GM23248 (cell line): ENCODE results near the gene IGF2. TPM values are rescaled to one million over a fixed set of nuclear protein-coding genes. Genes with fewer than 3 reads are reported as not detected.
"Not testable (repeated sequence)": the region's sequence is repeated elsewhere in the genome, so short reads cannot be mapped to it uniquely, and the experiment has no call there.

Experiments
- DNase-seq: peaks from one replicate; pipeline ENCODE4 v3.0.0-alpha.2; 2015
- H2AFZ ChIP-seq: fragments of 200-600 bp; sonication (generic); 2 replicates; pipeline ENCODE4 v1.6.1; 2016; ENCODE audit warnings: antibody characterized with exemption
- H3F3A ChIP-seq: fragments of 200-600 bp; sonication (generic); 2 replicates; pipeline ENCODE4 v1.6.1; 2016; ENCODE audit warnings: mild to moderate bottlenecking, antibody characterized with exemption, mixed run types; ENCODE audit not compliant: insufficient read depth
- H3K27ac ChIP-seq: fragments of 200-600 bp; sonication (generic); 2 replicates; pipeline ENCODE4 v1.5.1; 2016; ENCODE audit warnings: mild to moderate bottlenecking
- H3K27me3 ChIP-seq: fragments of 200-600 bp; sonication (generic); replicated peaks from 2 replicates; pipeline ENCODE4 v1.6.1; 2016; ENCODE audit warnings: mild to moderate bottlenecking; ENCODE audit not compliant: insufficient read depth
- H3K36me3 ChIP-seq: fragments of 200-600 bp; sonication (generic); 2 replicates; pipeline ENCODE4 v1.6.1; 2016; ENCODE audit warnings: low read depth, mild to moderate bottlenecking
- H3K4me1 ChIP-seq: fragments of 200-600 bp; sonication (generic); 2 replicates; pipeline ENCODE4 v1.6.1; 2016; ENCODE audit warnings: mild to moderate bottlenecking; ENCODE audit not compliant: insufficient read depth
- H3K4me2 ChIP-seq: fragments of 200-600 bp; sonication (generic); one replicate; pipeline ENCODE4 v1.6.1; 2016; ENCODE audit warnings: mild to moderate bottlenecking; ENCODE audit not compliant: unreplicated experiment
- H3K4me3 ChIP-seq: fragments of 200-600 bp; sonication (generic); 2 replicates; pipeline ENCODE4 v1.5.1; 2016; ENCODE audit warnings: mild to moderate bottlenecking
- H3K79me2 ChIP-seq: fragments of 200-600 bp; sonication (generic); 2 replicates; pipeline ENCODE4 v1.6.1; 2016; ENCODE audit warnings: mild to moderate bottlenecking; ENCODE audit not compliant: insufficient read depth
- H3K9ac ChIP-seq: fragments of 200-600 bp; sonication (generic); 2 replicates; pipeline ENCODE4 v1.6.1; 2016; ENCODE audit warnings: mild to moderate bottlenecking
- H3K9me2 ChIP-seq: fragments of 200-600 bp; sonication (generic); 2 replicates; pipeline ENCODE4 v1.6.1; 2016; ENCODE audit warnings: mixed run types, mild to moderate bottlenecking, moderate library complexity; ENCODE audit not compliant: insufficient read depth
- H3K9me3 ChIP-seq: fragments of 200-600 bp; sonication (generic); one replicate; pipeline ENCODE4 v1.6.1; 2017; ENCODE audit warnings: low read depth
- H4K20me1 ChIP-seq: fragments of 200-600 bp; sonication (generic); 2 replicates; pipeline ENCODE4 v1.6.0; 2016; ENCODE audit not compliant: insufficient read depth
- EZH2 ChIP-seq: fragments of 200-600 bp; sonication (generic); IDR thresholded peaks from 2 replicates; pipeline ENCODE4 v1.6.1; 2018; ENCODE audit warnings: antibody characterized with exemption, mild to moderate bottlenecking; ENCODE audit not compliant: insufficient read depth, poor library complexity, severe bottlenecking
- EZH2phosphoT487 ChIP-seq: fragments of 200-600 bp; sonication (generic); IDR thresholded peaks from 2 replicates; pipeline ENCODE4 v1.6.1; 2018; ENCODE audit warnings: antibody characterized with exemption, moderate library complexity, mild to moderate bottlenecking, low read depth; ENCODE audit not compliant: insufficient read depth
- WGBS, 2 experiments: methylation state at CpG; one replicate each; pipeline ENCODE4 v1.1.6; 2015 to 2017; ENCODE audit warnings: low lambda C conversion rate in 2 of 2, low coverage in 1 of 2; ENCODE audit errors: missing lambda C conversion rate in 2 of 2; 5-methylcytosine and 5-hydroxymethylcytosine counted together
- in situ Hi-C: fragments of 300-500 bp; cut with MboI; formaldehyde crosslinking; loops from 2 replicates; pipeline ENCODE4 v1.15.0; 2020
- polyA plus RNA-seq: library from polyadenylated mRNA; unstranded; fragments of >200 nt; fragmentation: Nextera tagmentation; extraction: Ambion mirVana; gene quantifications from 2 replicates; pipeline ENCODE4 v1.2.1, GENCODE V29; 2016
- total RNA-seq: library from RNA; depleted of rRNA; stranded (reverse); fragments of >200 nt; shearing (Covaris generic); gene quantifications from 2 replicates; pipeline ENCODE4 v1.2.3, GENCODE V29; 2014

IGF2 gene
- total and polyA plus RNA-seq, 2 experiments from 2014 or later: 0.06 TPM; not detected in 1

DNA sequence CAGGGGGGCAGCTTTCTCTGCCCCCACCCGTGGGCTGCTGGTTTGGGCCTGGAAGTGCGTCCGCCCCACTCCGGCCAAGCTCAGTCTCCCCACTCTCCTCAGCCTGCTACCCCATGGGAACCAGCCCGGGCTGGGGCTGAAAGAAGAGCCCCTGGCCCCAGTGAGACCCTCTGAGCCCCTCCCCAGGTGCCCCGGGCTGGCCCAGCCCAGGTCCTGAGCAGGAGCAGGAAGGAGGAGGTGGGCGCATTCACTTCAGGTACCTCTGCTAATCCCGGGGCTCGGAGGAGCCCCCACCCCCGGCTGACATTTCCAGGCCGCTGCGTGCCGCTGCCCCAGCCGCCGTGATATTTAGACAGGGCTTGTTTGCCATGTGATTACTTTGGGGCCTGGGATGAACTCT lies 41.2 kb upstream of the IGF2 start:
- no peak overlapping the region for H3K27ac ChIP-seq
- H3K9me3 ChIP-seq: no peaks in the 10 kb centered on the region
- peaks cover 10% of the 10 kb centered on the region; the same call in 1 of the 2 replicates for H3K4me1 ChIP-seq
- 67 to 78% methylated on average over 10 to 15 of the region's 15 CpGs for WGBS, 2 experiments
- no peaks in the 10 kb centered on the region for H3F3A ChIP-seq
- H4K20me1 ChIP-seq: no peaks in the 10 kb centered on the region
- H3K4me3 ChIP-seq: no peak overlapping the region
- TF ChIP-seq EZH2 (no peak), EZH2phosphoT487 (no peak)
- no peaks in the 10 kb centered on the region for H3K79me2 ChIP-seq
- DNase-seq: no peak
- no peak overlapping the region for H3K4me2 ChIP-seq
- no peaks in the 10 kb centered on the region for H3K36me3 ChIP-seq
- peaks cover 31% of the 10 kb centered on the region for H3K27me3 ChIP-seq
- in situ Hi-C loops: loop anchor here (25.0 kb wide), 2 partner anchors 107 to 707 kb away; partner anchors contain the start of gene CDKN1C
- no peak overlapping the region for H2AFZ ChIP-seq
- H3K9ac ChIP-seq: no peak overlapping the region
- no peaks in the 10 kb centered on the region for H3K9me2 ChIP-seq

DNA sequence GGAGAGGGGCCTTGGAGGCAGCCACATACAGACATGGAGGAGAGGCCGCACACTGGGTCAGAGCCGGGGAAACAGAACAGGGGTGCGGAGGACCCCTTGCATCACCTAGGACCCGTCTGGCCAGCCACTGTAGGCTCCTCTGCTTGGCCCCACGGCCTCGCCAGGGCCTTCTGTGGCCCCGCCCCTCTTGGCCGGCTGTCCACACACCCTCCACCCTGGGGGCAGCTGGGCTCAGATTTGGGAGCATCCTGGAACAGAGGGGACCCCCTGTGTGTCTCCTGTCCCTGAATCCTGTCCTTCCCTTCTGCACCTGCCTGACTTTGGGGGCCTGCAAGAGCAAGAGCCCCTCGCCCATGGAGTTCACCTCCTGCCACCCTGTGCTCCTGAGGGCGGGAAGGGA lies 40.3 kb upstream of the IGF2 start:
- DNase-seq: no peak
- Histone ChIP-seq H3K9me2 (no peaks in the 10 kb centered on the region), H3K4me3 (no peak overlapping the region), H2AFZ (no peak overlapping the region), H3K4me1 (peaks cover 11% of the 10 kb centered on the region; the same call in 1 of the 2 replicates), H3K36me3 (no peaks in the 10 kb centered on the region), H3K4me2 (no peak overlapping the region), H4K20me1 (no peaks in the 10 kb centered on the region), H3F3A (no peaks in the 10 kb centered on the region), H3K79me2 (no peaks in the 10 kb centered on the region), H3K9ac (no peak overlapping the region), H3K27me3 (peaks cover 24% of the 10 kb centered on the region), H3K27ac (no peak overlapping the region), H3K9me3 (no peaks in the 10 kb centered on the region)
- 70 to 72% methylated on average over 8 to 10 of the region's 10 CpGs for whole genome bisulfite sequencing, 2 experiments
- TF ChIP-seq EZH2 (no peak), EZH2phosphoT487 (no peak)
- in situ Hi-C loops: loop anchor here (25.0 kb wide), 2 partner anchors 108 to 708 kb away; partner anchors contain the start of gene CDKN1C

DNA sequence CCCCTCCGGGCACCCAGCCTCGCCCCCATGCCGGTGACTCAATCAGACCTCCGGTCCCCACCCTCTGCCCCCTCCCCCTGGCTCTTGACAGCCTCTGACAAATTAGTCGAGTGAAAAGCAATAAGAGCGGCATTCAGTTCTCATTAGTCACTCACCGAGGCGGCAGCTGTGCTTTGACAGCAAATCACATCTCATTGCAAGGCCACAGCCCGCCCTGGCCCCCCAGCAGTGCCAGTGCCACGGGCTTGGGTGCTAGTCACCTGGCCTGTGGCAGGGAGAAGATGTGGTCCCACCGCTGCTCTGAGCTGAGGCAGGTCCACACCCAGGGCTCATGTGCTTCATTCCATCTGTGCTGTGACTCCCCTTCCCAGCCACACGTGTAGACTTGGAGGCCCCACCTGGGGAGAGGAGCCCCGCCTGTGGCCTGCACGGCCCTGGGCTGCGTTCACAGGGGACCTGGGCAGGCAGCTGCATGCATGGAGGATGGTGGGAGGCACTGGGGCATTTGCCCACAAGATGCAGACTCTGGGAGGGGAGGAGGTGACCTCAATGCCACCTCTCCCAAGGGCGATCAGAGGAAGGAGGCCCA lies 39.8 kb upstream of the IGF2 start:
- no peak overlapping the region for H3K4me3 ChIP-seq
- H3K36me3 ChIP-seq: no peaks in the 10 kb centered on the region
- H3K79me2 ChIP-seq: no peaks in the 10 kb centered on the region
- no peak overlapping the region for H3K4me2 ChIP-seq
- no peak overlapping the region for H3K9ac ChIP-seq
- H3F3A ChIP-seq: no peaks in the 10 kb centered on the region
- H4K20me1 ChIP-seq: no peaks in the 10 kb centered on the region
- DNase-seq: peak; percentile 69
- no peaks in the 10 kb centered on the region for H3K9me3 ChIP-seq
- TF ChIP-seq EZH2 (no peak), EZH2phosphoT487 (no peak)
- H3K9me2 ChIP-seq: no peaks in the 10 kb centered on the region
- no peak overlapping the region for H3K27ac ChIP-seq
- WGBS, 2 experiments: 22 to 24% methylated on average over 16 of the region's 16 CpGs
- peaks cover 11% of the 10 kb centered on the region; the same call in 1 of the 2 replicates for H3K4me1 ChIP-seq
- H3K27me3 ChIP-seq: peaks cover 19% of the 10 kb centered on the region
- in situ Hi-C loops: loop anchor here (25.0 kb wide), 2 partner anchors 108 to 708 kb away; partner anchors contain the start of gene CDKN1C
- H2AFZ ChIP-seq: no peak overlapping the region

DNA sequence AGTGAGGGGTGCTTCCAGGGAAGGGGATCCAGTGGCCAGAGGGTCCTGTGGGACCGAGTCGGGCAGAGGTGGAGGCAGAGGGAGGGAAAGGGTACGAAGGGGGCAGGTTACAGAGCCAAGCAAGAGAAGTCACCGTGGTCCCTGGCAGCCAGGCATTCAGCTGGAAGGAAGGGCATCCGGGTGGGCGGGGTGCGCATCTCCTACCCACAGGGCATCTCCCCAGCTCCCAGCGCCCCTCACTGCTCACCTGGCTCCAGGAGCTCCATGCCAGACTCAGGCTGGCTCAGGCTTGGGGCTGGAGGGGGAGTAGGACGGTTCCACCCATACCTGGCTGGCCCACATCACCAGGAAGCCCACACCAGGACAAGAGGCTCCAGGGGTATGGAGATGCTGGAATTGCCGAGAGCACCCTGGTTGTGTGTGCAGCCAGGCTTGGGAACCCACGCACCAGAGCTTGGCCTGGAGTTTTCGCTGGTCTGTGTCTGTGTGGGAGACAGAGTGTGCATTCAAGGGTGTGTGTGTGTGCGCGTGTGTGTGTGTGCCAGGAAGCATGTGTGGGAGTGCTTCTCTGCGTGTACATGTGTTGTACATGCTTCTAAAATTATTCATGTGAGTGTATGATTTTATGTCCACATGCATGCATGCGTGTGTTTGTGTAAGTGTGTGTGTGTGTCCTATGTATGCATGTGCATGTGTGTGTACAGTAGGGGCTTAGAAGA lies 39.0 kb upstream of the IGF2 start:
- in situ Hi-C loops: loop anchor here (25.0 kb wide), 2 partner anchors 109 to 709 kb away; partner anchors contain the start of gene CDKN1C
- H3K27ac ChIP-seq, H3K4me2 ChIP-seq, H3K4me3 ChIP-seq, H3F3A ChIP-seq, H2AFZ ChIP-seq, H4K20me1 ChIP-seq, H3K9ac ChIP-seq, H3K36me3 ChIP-seq, H3K9me3 ChIP-seq, H3K9me2 ChIP-seq, H3K79me2 ChIP-seq: not testable (repeated sequence)
- peaks cover 11% of the 10 kb centered on the region; the same call in 1 of the 2 replicates for H3K4me1 ChIP-seq
- DNase-seq: peak; percentile 16
- 54 to 58% methylated on average over 15 to 16 of the region's 16 CpGs for WGBS, 2 experiments
- peaks cover 13% of the 10 kb centered on the region for H3K27me3 ChIP-seq
